ENCODE results near the gene TDRD1.

The TDRD1 gene

GRCh38 chr10:114166043-114166442 is 13.1 kb upstream of the TDRD1 start:
- in situ Hi-C loops (cut with HindIII; ENCODE audit: low pct_unique_long_range_greater_than_20kb, low sequenced_read_pairs), result no loop called here
- peak in 1 of 2 experiments; percentile 74 for DNase-seq (ENCODE audit: low read depth in 1 of 2, low spot score in 1 of 2)
- 0 out of 2 replicates have a peak, but pooled peaks have one; percentile 29 for TF ChIP-seq JUND (IDR thresholded peaks at IDR 0.05; ENCODE audit: low read depth)

GRCh38 chr10:114166494-114166893 is 12.7 kb upstream of the TDRD1 start:
- in situ Hi-C loops (cut with HindIII; ENCODE audit: low pct_unique_long_range_greater_than_20kb, low sequenced_read_pairs), result no loop called here
- DNase-seq (ENCODE audit: low read depth in 1 of 2, low spot score in 1 of 2), result no peak
- TF ChIP-seq JUND (IDR thresholded peaks at IDR 0.05; ENCODE audit: low read depth), result no peak

GRCh38 chr10:114167985-114168384 is 11.2 kb upstream of the TDRD1 start:
- in situ Hi-C loops (cut with HindIII; ENCODE audit: low pct_unique_long_range_greater_than_20kb, low sequenced_read_pairs), result no loop called here
- no peak for DNase-seq (ENCODE audit: low read depth in 1 of 2, low spot score in 1 of 2)
- TF ChIP-seq JUND (IDR thresholded peaks at IDR 0.05; ENCODE audit: low read depth), result no peak

GRCh38 chr10:114168450-114169009 is 10.6 kb upstream of the TDRD1 start:
- in situ Hi-C loops (cut with HindIII; ENCODE audit: low pct_unique_long_range_greater_than_20kb, low sequenced_read_pairs), result no loop called here
- TF ChIP-seq JUND (IDR thresholded peaks at IDR 0.05; ENCODE audit: low read depth), result no peak
- DNase-seq (ENCODE audit: low read depth in 1 of 2, low spot score in 1 of 2), result peak in 1 of 2 experiments; percentile 30

- no peak for DNase-seq (ENCODE audit: low read depth in 1 of 2, low spot score in 1 of 2)
- no peak for TF ChIP-seq JUND (IDR thresholded peaks at IDR 0.05; ENCODE audit: low read depth)
- in situ Hi-C loops (cut with HindIII; ENCODE audit: low pct_unique_long_range_greater_than_20kb, low sequenced_read_pairs), result no loop called here
Measured at GRCh38 chr10:114172216-114172615, 6.9 kb upstream of the TDRD1 start.

- DNase-seq (ENCODE audit: low read depth in 1 of 2, low spot score in 1 of 2), result no peak
- in situ Hi-C loops (cut with HindIII; ENCODE audit: low pct_unique_long_range_greater_than_20kb, low sequenced_read_pairs), result no loop called here
- no peak for TF ChIP-seq JUND (IDR thresholded peaks at IDR 0.05; ENCODE audit: low read depth)
Measured at GRCh38 chr10:114172776-114173602, 6.2 kb upstream of the TDRD1 start.

GRCh38 chr10:114173603-114173920 is 5.6 kb upstream of the TDRD1 start:
- in situ Hi-C loops (cut with HindIII; ENCODE audit: low pct_unique_long_range_greater_than_20kb, low sequenced_read_pairs), result no loop called here
- no peak for TF ChIP-seq JUND (IDR thresholded peaks at IDR 0.05; ENCODE audit: low read depth)
- DNase-seq (ENCODE audit: low read depth in 1 of 2, low spot score in 1 of 2), result no peak

- no peak for TF ChIP-seq JUND (IDR thresholded peaks at IDR 0.05; ENCODE audit: low read depth)
- peak; percentile 87 to 96 for DNase-seq (ENCODE audit: low read depth in 1 of 2, low spot score in 1 of 2)
- in situ Hi-C loops (cut with HindIII; ENCODE audit: low pct_unique_long_range_greater_than_20kb, low sequenced_read_pairs), result no loop called here
Measured at GRCh38 chr10:114173921-114174694, 5.0 kb upstream of the TDRD1 start, which contains the start of gene CCDC186. TSS of gene CCDC186 (minus strand) at chr10:114174203. CDS start at chr10:114163268, 10,935 bp downstream.

- DNase-seq (ENCODE audit: low read depth in 1 of 2, low spot score in 1 of 2), result peak in 1 of 2 experiments; percentile 55
- no peak for TF ChIP-seq JUND (IDR thresholded peaks at IDR 0.05; ENCODE audit: low read depth)
- in situ Hi-C loops (cut with HindIII; ENCODE audit: low pct_unique_long_range_greater_than_20kb, low sequenced_read_pairs), result no loop called here
Measured at GRCh38 chr10:114174695-114175188, 4.4 kb upstream of the TDRD1 start.

- no peak for DNase-seq (ENCODE audit: low read depth in 1 of 2, low spot score in 1 of 2)
- no peak for TF ChIP-seq JUND (IDR thresholded peaks at IDR 0.05; ENCODE audit: low read depth)
- in situ Hi-C loops (cut with HindIII; ENCODE audit: low pct_unique_long_range_greater_than_20kb, low sequenced_read_pairs), result no loop called here
Measured at GRCh38 chr10:114175667-114176066, 3.5 kb upstream of the TDRD1 start.

- no peak for DNase-seq (ENCODE audit: low read depth in 1 of 2, low spot score in 1 of 2)
- TF ChIP-seq JUND (IDR thresholded peaks at IDR 0.05; ENCODE audit: low read depth), result no peak
- in situ Hi-C loops (cut with HindIII; ENCODE audit: low pct_unique_long_range_greater_than_20kb, low sequenced_read_pairs), result no loop called here
Measured at GRCh38 chr10:114176511-114176910, 2.6 kb upstream of the TDRD1 start.

- in situ Hi-C loops (cut with HindIII; ENCODE audit: low pct_unique_long_range_greater_than_20kb, low sequenced_read_pairs), result no loop called here
- no peak for DNase-seq (ENCODE audit: low read depth in 1 of 2, low spot score in 1 of 2)
- no peak for TF ChIP-seq JUND (IDR thresholded peaks at IDR 0.05; ENCODE audit: low read depth)
Measured at GRCh38 chr10:114179747-114180146, 594 bp downstream of the TDRD1 start.

- TF ChIP-seq JUND (IDR thresholded peaks at IDR 0.05; ENCODE audit: low read depth), result no peak
Measured at GRCh38 chr10:114180937-114181336, 1.8 kb downstream of the TDRD1 start.

More at GRCh38 chr10:114180937-114181336, 1.8 kb downstream of the TDRD1 start:
- DNase-seq (ENCODE audit: low read depth in 1 of 2, low spot score in 1 of 2), result no peak
- in situ Hi-C loops (cut with HindIII; ENCODE audit: low pct_unique_long_range_greater_than_20kb, low sequenced_read_pairs), result no loop called here
